ENCODE measurements around the gene C1orf185. TPM values are rescaled to one million over a fixed set of nuclear protein-coding genes. Genes with fewer than 3 reads are reported as not detected.
"Not testable (repeated sequence)": the region's sequence is repeated elsewhere in the genome, so short reads cannot be mapped to it uniquely, and the experiment has no call there.

The C1orf185 gene
- total RNA-seq, result not detected

DNA sequence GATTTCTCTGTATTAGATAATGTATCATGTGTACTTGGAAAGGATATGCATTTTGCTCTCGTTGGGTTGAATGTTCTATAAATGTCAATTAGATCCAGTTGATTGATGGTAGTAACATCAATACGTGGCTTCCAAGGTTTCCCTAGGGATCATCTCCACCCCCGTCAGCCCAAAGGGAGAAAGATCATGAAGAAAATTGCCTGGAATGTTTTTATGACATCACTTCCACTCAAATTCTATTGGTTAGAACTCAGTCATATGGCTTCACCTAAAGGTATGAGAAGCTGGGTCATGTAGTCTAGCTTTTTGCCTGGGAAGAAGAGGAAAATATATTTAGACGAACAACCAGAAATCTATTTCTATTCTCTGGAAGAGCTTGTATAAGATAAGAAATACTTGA lies at the start of gene C1orf185:
Gene C1orf185 (plus strand): TSS at position 253 of the 400 bp plus-strand sequence. CDS start 6 bp downstream, at position 259.
- POLR2A ChIA-PET, result no interaction called here
- CTCF ChIA-PET, result no interaction called here

DNA sequence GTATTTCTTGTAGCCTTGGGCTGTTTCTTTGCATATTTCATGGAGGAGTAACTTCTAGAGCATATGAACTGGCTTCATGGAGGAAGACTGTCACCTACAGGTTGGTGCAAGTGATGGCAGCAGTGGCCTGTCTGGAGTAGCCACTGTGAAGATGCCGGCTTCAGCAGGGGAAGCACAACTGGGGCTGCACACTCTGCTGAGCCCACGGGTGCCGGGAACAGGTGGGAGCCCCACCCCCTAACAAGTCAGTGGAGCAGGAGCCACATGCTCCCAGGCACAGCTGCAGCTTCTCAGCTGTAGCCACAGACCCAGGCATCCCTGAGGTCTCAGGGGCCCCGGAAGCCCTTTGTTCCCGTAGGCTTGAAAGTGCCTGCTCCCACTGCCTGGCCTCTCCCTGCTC lies 43.2 kb upstream of the C1orf185 start:
- POLR2A ChIA-PET, result no interaction called here
- CTCF ChIA-PET, result no interaction called here

DNA sequence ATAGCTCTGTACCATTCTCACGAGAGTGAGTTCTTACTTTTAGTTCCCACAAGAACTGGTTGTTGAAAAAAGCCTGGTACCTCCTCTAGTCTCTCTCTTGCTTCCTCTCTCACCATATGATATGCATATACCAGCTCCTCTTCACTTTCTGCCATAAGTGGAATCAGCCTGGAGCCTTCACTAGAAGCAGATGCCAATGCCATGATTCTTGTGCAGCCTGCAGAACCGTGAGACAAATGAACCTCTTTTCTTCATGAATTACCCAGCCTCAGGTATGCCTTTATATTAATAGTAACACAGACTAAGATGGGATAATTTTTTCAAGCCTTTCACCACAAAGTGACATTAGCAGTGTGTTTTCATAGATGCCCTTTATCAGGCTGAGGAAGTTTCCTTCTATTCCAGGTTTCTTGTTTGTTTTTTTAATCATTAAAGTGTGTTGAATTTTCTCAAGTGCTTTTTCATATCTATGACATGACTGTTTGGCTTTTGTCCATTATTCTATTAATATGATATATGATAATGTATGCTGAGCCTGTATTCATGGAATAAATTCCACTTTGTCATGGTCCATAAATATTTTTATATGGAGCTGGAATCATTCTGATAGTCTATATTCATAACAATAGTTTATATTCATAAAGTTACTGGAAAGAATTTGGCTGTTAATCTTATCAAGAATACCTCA lies 40.7 kb upstream of the C1orf185 start:
- CTCF ChIA-PET, result no interaction called here
- POLR2A ChIA-PET, result no interaction called here

DNA sequence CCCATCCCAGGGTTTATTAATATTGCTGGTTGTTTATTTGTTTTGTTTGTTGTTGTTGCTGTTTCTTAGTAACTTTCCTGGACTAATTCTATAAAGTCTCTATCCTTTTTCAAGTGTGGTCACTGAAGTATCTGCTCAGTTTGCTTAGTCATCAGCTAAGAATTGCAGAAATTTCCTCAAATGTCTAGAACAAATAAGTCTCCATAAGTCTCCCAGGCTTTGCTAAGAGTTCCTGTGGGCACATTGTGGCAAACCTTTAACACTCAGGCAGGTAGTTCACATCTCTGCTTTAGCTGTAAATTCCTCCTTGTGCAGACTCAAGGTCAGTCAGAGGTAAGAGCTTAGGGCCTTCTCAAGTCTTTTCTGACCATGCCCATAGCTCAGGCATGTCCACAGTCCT lies 38.9 kb upstream of the C1orf185 start:
- ChIA-PET POLR2A (no interaction called here), CTCF (interaction anchor here (0.6 kb wide), 1 partner anchor 38 kb away, joined by 3 read pairs; no protein-coding TSS in a partner anchor)

DNA sequence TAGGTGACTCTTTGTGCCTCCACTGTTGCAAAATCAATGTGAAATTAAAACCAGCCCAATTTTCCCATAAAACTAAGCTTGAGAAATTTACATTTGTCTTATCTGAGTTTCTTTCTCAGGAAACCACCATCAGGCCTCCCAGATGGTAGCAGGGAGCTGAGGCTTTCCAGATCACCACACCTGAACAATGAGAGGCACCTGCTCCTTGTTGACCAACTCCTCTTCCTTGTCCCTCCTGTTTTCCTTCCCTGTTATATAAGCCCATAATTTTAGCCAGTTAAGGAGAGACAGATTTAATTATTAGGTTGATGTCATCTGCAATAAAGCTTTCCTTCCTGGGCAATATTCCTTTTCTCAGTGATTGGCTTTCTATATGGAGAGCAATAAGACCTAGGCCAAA lies 32.0 kb upstream of the C1orf185 start:
- POLR2A ChIA-PET, result no interaction called here
- CTCF ChIA-PET, result no interaction called here

DNA sequence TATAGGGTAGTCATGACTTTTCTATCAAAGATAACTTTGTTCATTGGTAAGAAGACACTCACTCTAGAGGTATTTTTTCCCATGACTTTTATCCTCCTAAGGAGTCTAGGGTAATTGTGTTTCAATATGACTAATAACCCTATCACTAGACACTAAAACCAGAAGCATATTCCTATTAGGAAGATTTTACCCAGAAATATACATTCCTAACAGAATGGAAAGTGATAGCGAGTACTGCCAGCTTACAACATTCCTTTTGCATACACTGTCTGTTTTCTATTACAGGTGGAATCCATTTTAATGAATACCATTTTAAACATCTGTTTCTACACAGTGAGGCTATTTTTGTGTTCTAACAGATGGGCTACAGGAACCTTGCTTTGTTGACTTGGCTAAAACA lies 31.4 kb upstream of the C1orf185 start:
- POLR2A ChIA-PET, result no interaction called here
- CTCF ChIA-PET, result no interaction called here

DNA sequence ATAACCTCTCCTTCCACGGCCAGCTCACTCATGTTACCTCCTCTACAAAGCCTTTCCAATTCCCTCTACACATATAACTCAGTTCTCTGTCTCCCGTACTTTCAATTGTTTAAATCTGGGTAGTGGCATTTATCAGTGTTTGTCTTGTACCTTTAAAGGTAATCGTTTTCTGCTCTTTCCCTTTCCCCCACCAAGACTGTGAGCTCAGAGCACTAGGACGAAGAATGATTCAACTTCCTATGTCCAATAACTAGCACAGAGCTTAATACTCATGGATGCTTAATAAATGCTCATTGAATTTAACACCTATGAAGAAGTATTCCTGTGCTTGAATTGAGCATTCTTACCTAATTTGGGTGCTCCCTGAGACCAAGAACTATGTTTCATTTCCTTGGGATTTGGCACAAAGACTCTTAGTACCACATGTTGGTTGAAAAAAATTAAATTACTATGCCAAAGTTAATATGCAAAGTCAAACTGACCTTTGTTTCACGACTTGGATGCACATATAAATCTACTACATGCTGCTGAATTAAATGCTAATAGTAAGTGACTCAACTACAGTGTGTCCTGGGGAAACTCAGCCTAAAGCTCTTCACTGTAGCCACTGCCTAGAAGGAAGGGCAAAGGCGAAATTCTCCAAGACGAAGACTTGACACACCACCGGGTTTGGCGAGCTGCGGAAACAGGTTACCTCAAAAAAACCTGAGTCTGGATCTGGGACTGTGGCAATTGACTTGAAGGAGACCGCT lies 30.6 kb upstream of the C1orf185 start:
- POLR2A ChIA-PET, result no interaction called here
- CTCF ChIA-PET, result no interaction called here

DNA sequence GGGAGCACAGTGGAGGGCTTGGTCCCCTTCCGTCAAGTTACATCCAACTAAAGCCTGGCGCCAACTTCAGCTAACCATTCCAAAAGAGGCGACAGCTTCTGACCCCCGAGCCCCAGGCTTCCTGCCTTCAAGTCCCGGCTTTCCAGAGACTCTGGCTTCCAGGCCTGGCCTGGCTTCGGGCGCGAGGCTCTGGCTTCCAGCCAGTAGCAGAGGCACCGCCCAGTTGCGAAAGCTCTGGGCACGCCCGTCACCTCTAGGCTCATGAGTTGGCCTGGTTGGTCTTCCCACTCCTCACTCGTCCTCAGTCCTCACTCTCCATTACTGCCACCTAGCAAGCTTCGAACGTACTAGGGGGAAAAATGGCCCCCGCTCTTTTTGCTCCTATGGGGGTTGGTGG lies 30.0 kb upstream of the C1orf185 start:
- CTCF ChIA-PET, result no interaction called here
- POLR2A ChIA-PET, result no interaction called here

DNA sequence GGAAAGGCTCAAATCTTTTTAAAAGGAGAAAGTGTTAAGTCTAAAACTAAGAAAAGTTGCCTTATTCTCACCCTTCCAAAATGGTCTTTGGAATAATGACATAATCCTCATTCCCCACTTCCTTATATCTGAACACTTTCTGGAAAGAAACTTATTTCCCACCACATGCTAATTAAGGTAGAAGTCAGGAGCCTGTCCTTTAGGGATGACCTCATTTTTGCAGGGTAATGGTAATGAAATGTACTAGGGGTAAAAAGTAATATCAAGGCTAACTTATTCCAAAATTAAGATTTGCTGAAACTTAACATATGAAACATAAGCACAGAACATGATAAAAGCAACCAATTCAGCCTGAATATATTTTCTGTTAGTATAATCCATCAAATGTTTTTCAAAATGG lies 29.4 kb upstream of the C1orf185 start:
- ChIA-PET CTCF (no interaction called here), POLR2A (no interaction called here)

DNA sequence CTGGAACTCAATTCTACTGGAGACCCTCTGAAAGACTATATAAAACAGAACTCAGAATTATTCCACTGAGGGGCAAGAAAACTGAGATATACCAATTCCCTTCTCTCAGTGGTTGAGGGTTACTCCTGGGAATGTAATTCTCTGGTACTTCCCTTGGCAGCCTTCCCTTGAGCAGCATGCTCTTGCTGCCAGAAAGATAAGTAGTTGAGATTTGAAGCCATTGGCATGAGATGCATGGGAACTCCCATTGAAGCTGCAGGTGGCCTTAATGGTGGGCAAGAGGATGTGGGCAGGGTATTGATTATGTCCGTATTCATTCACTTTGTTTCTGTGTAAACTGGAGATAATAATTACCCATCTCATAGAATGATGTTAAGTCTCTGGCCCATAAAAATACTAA lies 28.6 kb upstream of the C1orf185 start:
- CTCF ChIA-PET, result no interaction called here
- POLR2A ChIA-PET, result no interaction called here

DNA sequence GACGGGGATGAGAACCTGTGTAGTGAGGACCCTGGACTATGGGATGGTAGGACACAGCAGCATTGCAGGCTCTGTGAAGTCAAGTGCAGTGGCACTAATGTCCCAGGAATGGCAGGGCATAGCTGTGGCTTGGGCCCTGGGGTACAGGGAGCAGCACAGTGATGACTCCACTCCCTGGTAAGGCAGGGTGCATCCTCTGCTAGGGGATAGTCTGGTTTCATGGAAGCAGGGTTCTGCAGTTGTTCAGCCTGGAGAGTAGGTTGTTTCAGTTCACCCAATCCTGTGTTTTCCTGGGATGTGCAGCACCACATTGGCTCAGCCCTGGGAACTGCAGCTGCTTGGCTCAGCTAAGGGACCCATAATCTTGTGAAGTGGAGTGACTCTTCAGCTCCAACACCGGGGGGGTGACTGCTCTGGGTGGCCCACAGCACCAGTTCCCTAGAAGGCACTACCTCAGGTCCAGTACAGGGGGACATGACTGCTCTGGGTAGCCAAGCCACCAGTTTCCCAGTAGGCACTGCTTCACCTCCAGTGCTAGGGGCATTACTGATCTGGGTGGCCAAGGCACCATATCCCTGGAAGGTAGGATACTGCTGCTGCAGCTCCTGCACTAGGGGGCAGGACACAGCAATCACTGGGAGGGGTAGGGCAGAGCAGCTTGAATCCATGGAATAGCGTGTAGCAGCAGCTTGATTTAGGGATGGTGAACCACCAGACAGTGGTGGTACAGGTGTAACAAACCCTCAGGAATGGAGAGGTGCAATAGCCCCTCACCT lies 15.3 kb upstream of the C1orf185 start:
- ChIA-PET CTCF (no interaction called here), POLR2A (no interaction called here)

DNA sequence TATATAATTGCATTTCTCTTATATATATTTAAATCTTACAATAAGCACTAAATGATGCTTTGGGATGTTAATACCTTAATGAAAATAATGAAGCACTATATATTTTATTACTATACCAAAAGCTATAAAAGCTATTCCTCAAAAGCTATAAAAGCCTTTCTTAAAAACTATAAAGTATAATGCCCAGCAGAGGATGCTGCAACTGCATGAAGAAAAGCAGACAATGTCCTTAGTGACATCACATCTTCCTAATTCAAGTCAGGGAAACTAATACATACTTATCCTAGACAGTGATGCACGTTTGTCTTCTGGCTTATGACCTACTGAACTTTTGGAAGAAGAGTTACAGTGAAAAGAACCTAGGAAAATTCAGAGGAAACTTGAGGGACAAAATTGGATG lies 13.6 kb upstream of the C1orf185 start:
- CTCF ChIA-PET, result interaction anchor here (1.2 kb wide), 1 partner anchor 15 kb away, joined by 4 read pairs; no protein-coding TSS in a partner anchor
- POLR2A ChIA-PET, result no interaction called here

DNA sequence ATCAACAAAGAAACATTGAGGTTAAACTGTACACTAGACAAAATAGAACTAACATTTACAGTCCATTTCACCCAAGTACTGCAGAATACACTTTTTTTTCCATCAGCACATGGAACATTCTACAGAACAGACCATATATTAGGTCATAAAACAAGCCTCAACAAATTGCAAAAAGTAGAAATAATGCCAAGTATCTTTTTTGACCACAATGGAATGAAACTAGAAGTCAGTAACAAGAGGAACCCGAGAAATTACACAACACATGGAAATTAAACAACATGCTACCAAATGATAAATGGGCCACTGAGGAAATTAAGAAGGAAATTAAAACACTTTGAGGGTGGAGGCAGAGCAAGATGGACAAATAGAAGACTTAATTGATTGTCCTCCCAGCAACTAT lies 8.4 kb upstream of the C1orf185 start:
- ChIA-PET CTCF (no interaction called here), POLR2A (no interaction called here)

DNA sequence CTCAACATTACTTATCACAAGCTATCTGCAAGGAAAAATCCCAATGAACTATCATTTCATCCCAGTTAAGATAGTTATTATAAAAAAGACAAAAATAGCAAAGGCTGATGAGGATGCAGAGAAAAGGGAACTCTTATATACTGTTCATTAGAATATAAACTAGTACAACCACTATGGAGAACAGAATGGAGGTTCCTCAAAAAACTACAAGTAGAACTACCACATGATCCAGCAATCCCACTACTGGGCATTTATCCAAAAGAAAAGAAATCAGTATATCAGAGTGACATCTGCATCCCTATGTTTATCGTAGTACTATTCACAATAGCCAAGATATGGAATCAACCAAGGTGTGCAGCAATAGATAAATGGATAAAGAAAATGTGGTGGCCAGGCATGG lies 4.9 kb upstream of the C1orf185 start:
- ChIA-PET POLR2A (no interaction called here), CTCF (no interaction called here)

DNA sequence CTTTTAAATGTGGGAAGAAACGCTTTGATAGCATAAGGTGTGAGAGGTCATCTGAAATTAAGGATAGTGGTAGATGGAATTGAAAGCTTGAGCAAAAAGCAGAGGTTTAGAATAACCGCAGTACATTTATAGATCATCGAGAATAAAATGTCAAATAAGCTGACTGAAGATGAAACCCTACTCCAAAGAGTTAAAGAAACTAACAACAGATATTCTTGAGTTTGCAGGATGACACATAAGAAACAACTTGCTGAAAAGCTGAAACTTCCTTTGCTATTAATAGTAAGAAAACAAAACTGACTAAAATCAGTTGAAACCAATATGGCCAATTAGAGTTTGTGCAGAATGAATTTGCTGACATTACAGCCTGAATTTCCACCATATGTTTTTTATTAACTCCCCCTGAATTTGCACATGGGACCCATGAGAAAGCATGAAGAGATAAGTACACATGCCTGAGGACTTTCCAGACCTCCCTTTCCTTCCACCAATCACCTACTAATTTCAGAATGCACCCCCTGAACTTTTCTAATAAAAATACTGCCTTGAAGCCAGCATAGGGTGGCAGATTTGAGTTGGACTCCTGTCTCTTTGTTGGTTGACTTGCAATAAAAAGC lies 1.7 kb upstream of the C1orf185 start:
- CTCF ChIA-PET, result interaction anchor here (0.7 to 0.9 kb wide), 2 partner anchors 37 to 1542 kb away, joined by 3 read pairs; no protein-coding TSS in a partner anchor

DNA sequence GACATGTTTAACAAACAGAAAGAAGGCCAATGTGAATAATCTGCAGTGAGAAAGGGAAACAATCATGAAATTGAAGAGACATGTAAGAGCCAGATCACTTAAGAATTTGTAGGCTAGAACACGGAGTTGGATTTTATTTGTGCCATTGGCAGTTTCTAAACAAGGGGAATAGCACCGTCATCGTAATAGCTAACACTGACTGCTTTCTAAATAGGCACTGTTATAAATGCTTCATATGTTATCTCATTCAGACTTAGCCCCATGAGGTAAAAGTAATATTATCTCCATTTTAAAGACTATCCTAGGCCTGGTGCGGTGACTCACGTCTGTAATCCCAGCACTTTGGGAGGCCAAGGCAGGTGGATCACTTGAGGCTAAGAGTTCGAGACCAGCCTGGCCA lies 12.1 kb downstream of the C1orf185 start:
- ChIA-PET POLR2A (no interaction called here), CTCF (no interaction called here)

More for the DNA sequence above, 1.7 kb upstream of the C1orf185 start:
- POLR2A ChIA-PET, result interaction anchor here (0.5 kb wide), 1 partner anchor 120 kb away, joined by 5 read pairs; no protein-coding TSS in a partner anchor

DNA sequence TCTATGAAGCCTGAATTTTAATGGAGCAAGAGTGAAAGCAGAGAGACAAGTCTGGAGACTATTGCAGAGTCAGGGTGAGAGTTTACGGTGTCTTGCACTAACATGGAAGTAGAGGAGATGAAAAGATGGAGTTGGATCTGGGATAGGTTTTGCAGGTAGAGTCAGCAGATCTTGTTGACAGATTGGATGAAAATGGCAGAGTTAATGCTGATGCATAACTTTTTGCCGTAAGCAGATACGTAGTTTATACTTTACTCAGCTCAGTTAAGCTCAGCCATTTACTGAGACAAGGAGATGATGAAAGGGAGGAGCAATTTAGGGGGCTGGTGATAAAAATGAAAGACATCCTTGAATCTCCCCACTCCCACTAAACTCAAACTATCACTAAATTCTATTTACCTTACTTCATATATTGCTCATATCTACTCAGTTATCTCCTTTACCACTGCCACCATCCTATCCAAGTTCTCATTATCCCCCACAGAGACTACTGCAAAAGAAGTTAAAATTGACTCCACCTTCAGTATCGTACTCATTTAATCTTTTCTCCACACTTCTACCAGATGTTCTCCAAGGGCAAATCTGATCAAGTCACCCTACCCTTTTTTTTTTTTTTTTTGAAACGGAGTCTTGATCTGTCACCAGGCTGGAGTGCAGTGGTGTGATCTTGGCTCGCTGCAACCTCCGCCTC lies 13.8 kb downstream of the C1orf185 start:
- ChIA-PET POLR2A (no interaction called here), CTCF (interaction anchor here (0.7 kb wide), 1 partner anchor 812 kb away, joined by 5 read pairs; no protein-coding TSS in a partner anchor)

DNA sequence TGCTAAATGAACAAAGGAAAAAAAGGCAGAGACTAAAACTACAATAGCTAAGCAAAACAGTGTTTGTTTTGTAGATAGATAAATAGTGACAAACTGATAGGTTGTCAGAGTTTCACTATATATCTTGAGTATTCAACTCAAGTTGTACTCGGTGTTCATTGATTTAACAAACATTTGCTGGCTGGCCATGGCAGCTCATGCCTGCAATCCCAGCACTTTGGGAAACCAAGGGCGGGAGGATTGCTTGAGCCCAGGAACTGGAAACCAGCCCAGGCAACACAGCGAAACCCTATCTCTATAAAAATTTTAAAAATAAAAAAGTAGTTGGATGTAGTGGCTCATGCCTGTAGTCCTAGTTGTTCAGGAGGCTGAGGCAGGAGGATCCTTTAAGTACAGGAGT lies 17.3 kb downstream of the C1orf185 start:
- POLR2A ChIA-PET, result no interaction called here
- CTCF ChIA-PET, result no interaction called here

DNA sequence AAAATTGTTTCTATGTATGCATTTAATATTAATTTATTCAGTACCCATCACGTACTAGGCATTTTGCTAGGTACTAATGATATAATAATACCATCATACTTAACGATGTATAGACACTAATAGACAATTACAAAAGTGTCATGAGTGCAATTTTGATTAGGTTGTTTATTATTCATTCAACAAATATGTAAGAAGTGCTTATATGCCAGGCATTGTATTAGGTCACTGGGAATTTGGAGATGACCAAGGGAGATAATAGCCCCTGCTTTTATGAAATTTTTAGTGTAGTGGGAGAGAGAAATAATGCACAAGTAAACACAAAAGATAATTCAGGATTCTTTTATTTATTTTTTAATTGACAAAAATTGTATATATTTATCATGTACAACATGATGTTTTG lies 18.6 kb downstream of the C1orf185 start:
- POLR2A ChIA-PET, result no interaction called here

DNA sequence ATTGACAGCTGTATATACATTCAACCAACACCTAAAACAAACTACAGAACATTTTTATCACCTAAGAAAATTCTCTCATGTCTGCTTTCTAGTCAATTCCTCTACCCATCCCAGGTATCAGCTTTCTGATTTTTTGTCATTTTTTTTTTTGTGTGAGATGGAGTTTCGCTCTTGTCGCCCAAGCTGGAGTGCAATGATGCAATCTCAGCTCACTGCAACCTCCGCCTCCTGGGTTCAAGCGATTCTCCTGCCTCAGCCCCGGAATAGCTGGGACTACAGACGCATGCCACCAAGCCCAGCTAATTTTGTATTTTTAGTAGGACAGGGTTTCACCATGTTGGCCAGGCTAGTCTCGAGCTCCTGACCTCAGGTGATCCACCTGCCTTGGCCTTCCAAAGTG lies 25.1 kb downstream of the C1orf185 start:
- POLR2A ChIA-PET, CTCF ChIA-PET: not testable (repeated sequence)

More for the DNA sequence above, 18.6 kb downstream of the C1orf185 start:
- CTCF ChIA-PET, result no interaction called here

Measured in activated CD8-positive, alpha-beta memory T cell treated with anti-CD3 and anti-CD28 coated beads for 36 hours (primary cell).